ENCODE data around the gene NHLH1. TPM values are rescaled to one million over a fixed set of nuclear protein-coding genes. Genes with fewer than 3 reads are reported as not detected.

Gene NHLH1
- total RNA-seq, 5 donors from 2014 or later (not counting 1 experiment from before 2014, with no cell fraction given) = 0.16 to 0.38 (median 0.38) TPM; not detected in 2

DNA sequence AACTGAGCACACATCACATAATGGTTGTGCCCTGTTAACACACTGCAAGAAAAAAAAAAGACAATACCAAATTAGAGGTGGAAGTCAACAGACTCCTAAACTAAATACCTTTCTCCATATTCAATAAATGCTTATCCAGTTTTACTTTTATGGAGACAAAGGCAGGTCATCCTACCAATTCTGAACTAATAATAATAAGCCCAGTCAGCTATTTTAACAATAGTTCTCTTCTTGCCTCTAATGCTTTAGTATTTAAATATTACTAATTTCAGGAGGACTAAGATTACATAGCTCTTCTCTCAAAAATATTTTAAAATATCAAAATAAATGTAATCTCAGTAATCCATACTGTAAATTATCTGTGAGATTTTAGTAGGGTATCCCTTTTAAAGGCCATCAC, 34.4 kb upstream of the NHLH1 start:
- no peak for DNase-seq
- Histone ChIP-seq H3K36me3 (ENCODE audit: control insufficient read depth in 2 of 2, extremely low read depth in 1 of 2, insufficient read depth in 1 of 2, low read length in 1 of 2) (peaks cover 19 to 90% of the 10 kb centered on the region in 2 donors), H3K27me3 (replicated peaks in 1 of 2; ENCODE audit: control insufficient read depth in 2 of 2, extremely low read depth in 1 of 2, insufficient read depth in 2 of 2, low read length in 1 of 2) (no peaks in the 10 kb centered on the region), H3K9me3 (no peaks in the 10 kb centered on the region), H3K27ac (ENCODE audit: low read length) (no peak overlapping the region), H3K4me3 (ENCODE audit: control insufficient read depth in 1 of 2, extremely low read depth in 1 of 2, low read length in 1 of 2) (no peak overlapping the region), H3K4me1 (ENCODE audit: control insufficient read depth in 1 of 2, extremely low read depth in 1 of 2, insufficient read depth in 2 of 2, low read length in 2 of 2) (no peaks in the 10 kb centered on the region)
- Mint-ChIP-seq H3K4me1 (peaks cover 2 to 8% (median 6%) of the 10 kb centered on the region in 3 donors), H3K9me3 (no peaks in the 10 kb centered on the region), H3K36me3 (peaks cover 44% of the 10 kb centered on the region), H3K27ac (no peak overlapping the region), H3K27me3 (no peaks in the 10 kb centered on the region), H3K4me3 (no peak overlapping the region)
- CTCF ChIA-PET = interaction anchor here in 1 of 2 donors (0.6 kb wide), 1 partner anchor 16 kb away, joined by 3 read pairs; no protein-coding TSS in a partner anchor
- POLR2A ChIA-PET = no interaction called here
- no peak for ATAC-seq (replicated peaks in 1 of 4)

GRCh38 chr1:160338580-160338979, 28.3 kb upstream of the NHLH1 start:
- DNase-seq (no peak), ATAC-seq (replicated peaks in 1 of 4) (no peak)
- Mint-ChIP-seq H3K27ac (peak overlapping the region in 1 of 2 donors; percentile 0), H3K4me1 (peaks cover 41 to 49% (median 48%) of the 10 kb centered on the region in 3 donors), H3K36me3 (peaks cover 42% of the 10 kb centered on the region), H3K27me3 (no peaks in the 10 kb centered on the region), H3K9me3 (no peaks in the 10 kb centered on the region), H3K4me3 (no peak overlapping the region)
- H3K27me3 ChIP-seq (replicated peaks in 1 of 2; ENCODE audit: control insufficient read depth in 2 of 2, extremely low read depth in 1 of 2, insufficient read depth in 2 of 2, low read length in 1 of 2) = no peaks in the 10 kb centered on the region
- WGBS (ENCODE audit: insufficient coverage) = 88% methylated on average over 4 of the region's 4 CpGs
- H3K4me3 ChIP-seq (ENCODE audit: control insufficient read depth in 1 of 2, extremely low read depth in 1 of 2, low read length in 1 of 2) = no peak overlapping the region
- ChIA-PET POLR2A (interaction anchor here (0.6 kb wide), 2 partner anchors 20 to 94 kb away, joined by 4 read pairs; no protein-coding TSS in a partner anchor), CTCF (no interaction called here)
- no peak overlapping the region for H3K27ac ChIP-seq (ENCODE audit: low read length)
- peaks cover 6 to 14% of the 10 kb centered on the region in 2 experiments for H3K4me1 ChIP-seq (ENCODE audit: control insufficient read depth in 1 of 2, extremely low read depth in 1 of 2, insufficient read depth in 2 of 2, low read length in 2 of 2)
- H3K9me3 ChIP-seq = no peaks in the 10 kb centered on the region
- peaks cover 4 to 55% of the 10 kb centered on the region in 2 donors for H3K36me3 ChIP-seq (ENCODE audit: control insufficient read depth in 2 of 2, extremely low read depth in 1 of 2, insufficient read depth in 1 of 2, low read length in 1 of 2)

GRCh38 chr1:160340146-160340545, 26.7 kb upstream of the NHLH1 start:
- peaks cover 4 to 40% of the 10 kb centered on the region in 2 donors for H3K36me3 ChIP-seq (ENCODE audit: control insufficient read depth in 2 of 2, extremely low read depth in 1 of 2, insufficient read depth in 1 of 2, low read length in 1 of 2)
- Mint-ChIP-seq H3K4me1 (peaks cover 52 to 60% (median 58%) of the 10 kb centered on the region in 3 donors), H3K27me3 (no peaks in the 10 kb centered on the region), H3K4me3 (no peak overlapping the region), H3K9me3 (no peaks in the 10 kb centered on the region), H3K36me3 (peaks cover 41% of the 10 kb centered on the region), H3K27ac (no peak overlapping the region)
- ATAC-seq (replicated peaks in 1 of 4) = no peak
- H3K27me3 ChIP-seq (replicated peaks in 1 of 2; ENCODE audit: control insufficient read depth in 2 of 2, extremely low read depth in 1 of 2, insufficient read depth in 2 of 2, low read length in 1 of 2) = no peaks in the 10 kb centered on the region
- POLR2A ChIA-PET = no interaction called here
- no peak overlapping the region for H3K27ac ChIP-seq (ENCODE audit: low read length)
- WGBS (ENCODE audit: insufficient coverage) = no CpG with 5 or more reads among the region's 3 CpGs
- H3K4me1 ChIP-seq (ENCODE audit: control insufficient read depth in 1 of 2, extremely low read depth in 1 of 2, insufficient read depth in 2 of 2, low read length in 2 of 2) = peaks cover 10 to 20% of the 10 kb centered on the region in 2 experiments
- H3K9me3 ChIP-seq = no peaks in the 10 kb centered on the region
- no peak for DNase-seq
- no peak overlapping the region for H3K4me3 ChIP-seq (ENCODE audit: control insufficient read depth in 1 of 2, extremely low read depth in 1 of 2, low read length in 1 of 2)
- CTCF ChIA-PET = no interaction called here

GRCh38 chr1:160340866-160341265, 26.0 kb upstream of the NHLH1 start:
- peaks cover 4 to 41% of the 10 kb centered on the region in 2 donors for H3K36me3 ChIP-seq (ENCODE audit: control insufficient read depth in 2 of 2, extremely low read depth in 1 of 2, insufficient read depth in 1 of 2, low read length in 1 of 2)

GRCh38 chr1:160342526-160342925, 24.3 kb upstream of the NHLH1 start:
- Mint-ChIP-seq H3K27ac (peak overlapping the region; percentile 99 to 100), H3K36me3 (peaks cover 39% of the 10 kb centered on the region), H3K27me3 (no peaks in the 10 kb centered on the region), H3K4me3 (peak overlapping the region; percentile 97 to 100 (median 99)), H3K4me1 (peaks cover 57 to 73% (median 60%) of the 10 kb centered on the region in 3 donors), H3K9me3 (no peaks in the 10 kb centered on the region)
- Histone ChIP-seq H3K4me1 (ENCODE audit: control insufficient read depth in 1 of 2, extremely low read depth in 1 of 2, insufficient read depth in 2 of 2, low read length in 2 of 2) (peaks cover 10 to 23% of the 10 kb centered on the region in 2 experiments), H3K27me3 (replicated peaks in 1 of 2; ENCODE audit: control insufficient read depth in 2 of 2, extremely low read depth in 1 of 2, insufficient read depth in 2 of 2, low read length in 1 of 2) (no peaks in the 10 kb centered on the region), H3K9me3 (no peaks in the 10 kb centered on the region), H3K36me3 (ENCODE audit: control insufficient read depth in 2 of 2, extremely low read depth in 1 of 2, insufficient read depth in 1 of 2, low read length in 1 of 2) (peaks cover 8 to 45% of the 10 kb centered on the region in 2 donors), H3K27ac (ENCODE audit: low read length) (peak overlapping the region; percentile 96), H3K4me3 (ENCODE audit: control insufficient read depth in 1 of 2, extremely low read depth in 1 of 2, low read length in 1 of 2) (peak overlapping the region; percentile 78 to 100)
- CTCF ChIA-PET = no interaction called here
- DNase-seq (peak in 4 of 35 experiments; percentile 2 to 34 (median 7)), ATAC-seq (replicated peaks in 1 of 4) (peak in 2 of 4 experiments; percentile 5 to 6)
- 0% methylated on average over 2 of the region's 7 CpGs for WGBS (ENCODE audit: insufficient coverage)
- POLR2A ChIA-PET = no interaction called here

More at GRCh38 chr1:160340866-160341265, 26.0 kb upstream of the NHLH1 start:
- WGBS (ENCODE audit: insufficient coverage) = 100% methylated on average over 1 of the region's 2 CpGs
- CTCF ChIA-PET = no interaction called here
- Mint-ChIP-seq H3K27ac (peak overlapping the region in 1 of 2 donors; percentile 45), H3K4me3 (peak overlapping the region; percentile 68 to 99 (median 97)), H3K27me3 (no peaks in the 10 kb centered on the region), H3K4me1 (peaks cover 52 to 60% (median 58%) of the 10 kb centered on the region in 3 donors), H3K36me3 (peaks cover 37% of the 10 kb centered on the region), H3K9me3 (no peaks in the 10 kb centered on the region)
- Histone ChIP-seq H3K4me1 (ENCODE audit: control insufficient read depth in 1 of 2, extremely low read depth in 1 of 2, insufficient read depth in 2 of 2, low read length in 2 of 2) (peaks cover 10 to 23% of the 10 kb centered on the region in 2 experiments), H3K27me3 (replicated peaks in 1 of 2; ENCODE audit: control insufficient read depth in 2 of 2, extremely low read depth in 1 of 2, insufficient read depth in 2 of 2, low read length in 1 of 2) (no peaks in the 10 kb centered on the region), H3K4me3 (ENCODE audit: control insufficient read depth in 1 of 2, extremely low read depth in 1 of 2, low read length in 1 of 2) (no peak overlapping the region), H3K9me3 (no peaks in the 10 kb centered on the region), H3K27ac (ENCODE audit: low read length) (no peak overlapping the region)
- DNase-seq = no peak
- no peak for ATAC-seq (replicated peaks in 1 of 4)
- POLR2A ChIA-PET = no interaction called here

DNA sequence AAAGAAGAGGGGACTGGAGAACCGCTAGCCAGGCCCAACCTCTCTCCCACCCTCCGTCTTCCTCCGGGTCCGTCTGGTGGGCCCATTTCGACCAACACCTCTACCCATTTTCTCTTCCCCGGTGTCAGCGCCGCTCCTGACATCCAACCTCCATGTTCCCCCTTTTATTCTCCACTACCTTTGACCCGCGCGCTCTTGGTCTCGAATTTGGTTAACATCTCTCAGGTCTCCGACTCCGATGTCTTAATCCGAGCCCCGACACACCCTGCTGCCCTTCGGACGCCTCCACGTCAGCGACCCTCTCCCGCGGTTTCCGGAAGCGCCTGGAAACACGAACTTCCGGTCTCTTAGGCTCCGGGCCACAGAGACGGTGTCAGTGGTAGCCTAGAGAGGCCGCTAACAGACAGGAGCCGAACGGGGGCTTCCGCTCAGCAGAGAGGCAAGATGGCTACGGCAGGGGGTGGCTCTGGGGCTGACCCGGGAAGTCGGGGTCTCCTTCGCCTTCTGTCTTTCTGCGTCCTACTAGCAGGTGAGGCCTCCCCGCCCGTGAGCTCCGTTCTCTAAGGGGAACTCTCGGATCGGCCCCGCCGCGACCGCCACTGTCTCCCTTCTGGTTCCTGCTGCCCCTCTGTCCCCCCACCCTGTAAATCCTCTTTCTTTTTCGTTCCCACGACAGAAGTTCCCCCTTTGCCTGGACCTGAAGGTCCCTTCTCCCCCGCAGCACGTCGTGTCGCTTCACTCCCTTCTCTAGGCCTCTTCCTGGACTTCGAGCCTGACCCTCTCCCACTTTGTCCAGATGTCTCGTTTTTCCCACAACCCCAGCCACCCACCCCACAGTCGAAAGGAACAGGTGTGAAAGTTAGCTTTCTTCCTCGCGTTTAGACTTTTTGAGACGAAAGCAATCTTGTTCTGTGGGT, 23.7 kb upstream of the NHLH1 start, which contains the start of the genes COPA and NCSTN:
Gene COPA, minus strand, starts transcription at position 298 of the 917 bp plus-strand sequence. Its CDS starts 80 bp downstream, at position 218.
Gene NCSTN, plus strand, starts transcription at position 431 of the 917 bp plus-strand sequence. Its CDS starts 14 bp downstream, at position 445.
- H3K4me1 Mint-ChIP-seq = peaks cover 52 to 73% (median 57%) of the 10 kb centered on the region in 3 donors
- Histone ChIP-seq H3K4me1 (ENCODE audit: control insufficient read depth in 1 of 2, extremely low read depth in 1 of 2, insufficient read depth in 2 of 2, low read length in 2 of 2) (peaks cover 10 to 23% of the 10 kb centered on the region in 2 experiments), H3K27me3 (replicated peaks in 1 of 2; ENCODE audit: control insufficient read depth in 2 of 2, extremely low read depth in 1 of 2, insufficient read depth in 2 of 2, low read length in 1 of 2) (no peaks in the 10 kb centered on the region), H3K27ac (ENCODE audit: low read length) (peak within 1 kb of the TSS; percentile 96), H3K36me3 (ENCODE audit: control insufficient read depth in 2 of 2, extremely low read depth in 1 of 2, insufficient read depth in 1 of 2, low read length in 1 of 2) (peaks cover 8 to 46% of the 10 kb centered on the region in 2 donors), H3K4me3 (ENCODE audit: control insufficient read depth in 1 of 2, extremely low read depth in 1 of 2, low read length in 1 of 2) (peak within 1 kb of the TSS; percentile 78 to 100), H3K9me3 (no peaks in the 10 kb centered on the region)
- ATAC-seq (replicated peaks in 1 of 4) (peak; percentile 99 to 100 (median 99)), DNase-seq (peak; percentile 75 to 94 (median 89))
- H3K9me3 Mint-ChIP-seq = no peaks in the 10 kb centered on the region
- peak within 1 kb of the TSS; percentile 97 to 100 (median 99) for H3K4me3 Mint-ChIP-seq
- 0% methylated on average over 52 of the region's 58 CpGs for WGBS (ENCODE audit: insufficient coverage)
- peaks cover 38% of the 10 kb centered on the region for H3K36me3 Mint-ChIP-seq
- POLR2A ChIA-PET = interaction anchor here in 1 of 2 donors (0.7 to 0.8 kb wide), 3 partner anchors 10 to 265 kb away, joined by 3 to 8 read pairs (median 4); no protein-coding TSS in a partner anchor
- H3K27me3 Mint-ChIP-seq = no peaks in the 10 kb centered on the region
- CTCF ChIA-PET = interaction anchor here in 1 of 2 donors (0.6 to 0.7 kb wide), 2 partner anchors 335 to 647 kb away, joined by 3 to 4 read pairs; no protein-coding TSS in a partner anchor
- H3K27ac Mint-ChIP-seq = peak within 1 kb of the TSS; percentile 99 to 100
